Measurements from ENCODE around the gene ANKS4B. TPM values are rescaled to one million over a fixed set of nuclear protein-coding genes. Genes with fewer than 3 reads are reported as not detected.
A peak's percentile ranks its signal among the peaks of the same experiment; 100 is the strongest.

The ANKS4B gene
- total RNA-seq, 1 experiment from 2014 or later, result 0.07 TPM

- no peak for TF ChIP-seq USF1 (CRISPR knock-in tag; IDR thresholded peaks at IDR 0.05)
- peak; percentile 68; the same call in 1 of the 2 replicates for TF ChIP-seq ZNF263 (CRISPR knock-in tag; IDR thresholded peaks at IDR 0.05; ENCODE audit: low read depth)
- no peak for TF ChIP-seq ATF3 (CRISPR knock-in tag; conservative IDR thresholded peaks at IDR 0.05)
- no peak; the same call in 1 of the 2 replicates for TF ChIP-seq E2F5 (CRISPR knock-in tag; IDR thresholded peaks at IDR 0.05)
- TF ChIP-seq FOXP4 (CRISPR knock-in tag; IDR thresholded peaks at IDR 0.05), result peak; percentile 83
- TF ChIP-seq GRHL2 (CRISPR knock-in tag; IDR thresholded peaks at IDR 0.05; ENCODE audit: insufficient replicate concordance, severe bottlenecking), result no peak
- no peak for TF ChIP-seq CBFB (CRISPR knock-in tag; IDR thresholded peaks at IDR 0.05; ENCODE audit: low read depth)
- peak; percentile 65; the same call in 1 of the 2 replicates for TF ChIP-seq NFE2L1 (CRISPR knock-in tag; IDR thresholded peaks at IDR 0.05)
- no peak for TF ChIP-seq TCF7 (CRISPR knock-in tag; IDR thresholded peaks at IDR 0.05; ENCODE audit: low read depth)
- TF ChIP-seq TEAD1 (CRISPR knock-in tag; IDR thresholded peaks at IDR 0.05), result 0 out of 2 replicates have a peak, but pooled peaks have one; percentile 19
- TF ChIP-seq FOXP1 (CRISPR knock-in tag; IDR thresholded peaks at IDR 0.05; ENCODE audit: borderline replicate concordance), result peak; percentile 87
- no peak for TF ChIP-seq ATF6 (CRISPR knock-in tag; IDR thresholded peaks at IDR 0.05)
- TF ChIP-seq ZNF532 (CRISPR knock-in tag; IDR thresholded peaks at IDR 0.05; ENCODE audit: borderline replicate concordance), result no peak
- peak; percentile 18; the same call in 1 of the 2 replicates for TF ChIP-seq SMAD3 (CRISPR knock-in tag; IDR thresholded peaks at IDR 0.05; ENCODE audit: borderline replicate concordance)
- TF ChIP-seq PRRX2 (CRISPR knock-in tag; IDR thresholded peaks at IDR 0.05), result no peak
- no peak for TF ChIP-seq NFATC4 (CRISPR knock-in tag; IDR thresholded peaks at IDR 0.05)
- TF ChIP-seq FOXJ3 (CRISPR knock-in tag; IDR thresholded peaks at IDR 0.05; ENCODE audit: borderline replicate concordance), result no peak
- TF ChIP-seq CTCF (IDR thresholded peaks at IDR 0.05), result no peak
- no peak for TF ChIP-seq CREM (CRISPR knock-in tag; IDR thresholded peaks at IDR 0.05)
- TF ChIP-seq ESRRA (CRISPR knock-in tag; IDR thresholded peaks at IDR 0.05; ENCODE audit: borderline replicate concordance), result no peak
- no peak for TF ChIP-seq ERG (CRISPR knock-in tag; IDR thresholded peaks at IDR 0.05)
Measured at GRCh38 chr16:21301168-21301894, 67.8 kb downstream of the ANKS4B start (continued).

Measured in WTC11 (cell line).